ENCODE measurements around the gene BST2. TPM values are rescaled to one million over a fixed set of nuclear protein-coding genes. Genes with fewer than 3 reads are reported as not detected.

The BST2 gene
- total RNA-seq, 1 donor from 2014 or later, result not detected

DNA sequence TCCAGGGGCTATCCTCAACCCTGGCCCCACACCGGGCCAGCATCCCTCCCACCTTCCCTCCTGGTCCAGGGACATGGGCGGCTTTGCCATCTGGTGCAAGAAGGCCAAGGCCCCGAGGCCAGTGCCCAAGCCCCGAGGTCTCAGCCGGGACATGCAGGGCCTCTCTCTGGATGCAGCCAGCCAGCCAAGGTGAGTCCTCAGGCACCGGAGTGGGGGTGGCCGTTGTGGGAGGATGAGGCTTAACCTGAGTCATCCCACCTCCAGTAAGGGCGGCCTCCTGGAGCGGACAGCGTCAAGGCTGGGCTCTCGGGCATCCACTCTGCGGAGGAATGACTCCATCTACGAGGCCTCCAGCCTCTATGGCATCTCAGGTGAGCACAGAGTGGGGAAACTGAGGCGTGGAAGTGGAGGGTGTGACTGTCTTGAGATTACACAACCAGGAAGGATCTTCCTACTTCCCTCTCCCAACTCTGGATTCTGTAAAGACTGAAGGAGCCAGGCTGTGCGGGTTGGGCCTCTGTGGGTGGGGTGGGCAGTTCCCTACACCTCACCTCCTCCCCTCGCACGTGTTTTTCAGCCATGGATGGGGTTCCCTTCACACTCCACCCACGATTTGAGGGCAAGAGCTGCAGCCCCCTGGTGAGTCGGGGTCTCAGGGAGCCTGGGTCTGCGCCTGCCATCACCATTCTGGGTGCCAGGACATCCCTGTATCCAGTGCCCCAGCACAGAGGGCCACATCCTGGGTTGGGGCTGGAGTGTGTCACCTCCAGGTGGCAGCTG lies 18.2 kb upstream of the BST2 start:
- Mint-ChIP-seq H3K36me3 (ENCODE audit: low read depth) (no peaks in the 10 kb centered on the region), H3K27me3 (ENCODE audit: low read depth) (peaks cover 4% of the 10 kb centered on the region), H3K27ac (ENCODE audit: unreplicated experiment) (no peak overlapping the region), H3K4me1 (peaks cover 16% of the 10 kb centered on the region), H3K4me3 (peak overlapping the region; percentile 23), H3K9me3 (no peaks in the 10 kb centered on the region)
- no peak for DNase-seq (ENCODE audit: low read depth, low spot score)
- TF ChIP-seq, protein P1, sequence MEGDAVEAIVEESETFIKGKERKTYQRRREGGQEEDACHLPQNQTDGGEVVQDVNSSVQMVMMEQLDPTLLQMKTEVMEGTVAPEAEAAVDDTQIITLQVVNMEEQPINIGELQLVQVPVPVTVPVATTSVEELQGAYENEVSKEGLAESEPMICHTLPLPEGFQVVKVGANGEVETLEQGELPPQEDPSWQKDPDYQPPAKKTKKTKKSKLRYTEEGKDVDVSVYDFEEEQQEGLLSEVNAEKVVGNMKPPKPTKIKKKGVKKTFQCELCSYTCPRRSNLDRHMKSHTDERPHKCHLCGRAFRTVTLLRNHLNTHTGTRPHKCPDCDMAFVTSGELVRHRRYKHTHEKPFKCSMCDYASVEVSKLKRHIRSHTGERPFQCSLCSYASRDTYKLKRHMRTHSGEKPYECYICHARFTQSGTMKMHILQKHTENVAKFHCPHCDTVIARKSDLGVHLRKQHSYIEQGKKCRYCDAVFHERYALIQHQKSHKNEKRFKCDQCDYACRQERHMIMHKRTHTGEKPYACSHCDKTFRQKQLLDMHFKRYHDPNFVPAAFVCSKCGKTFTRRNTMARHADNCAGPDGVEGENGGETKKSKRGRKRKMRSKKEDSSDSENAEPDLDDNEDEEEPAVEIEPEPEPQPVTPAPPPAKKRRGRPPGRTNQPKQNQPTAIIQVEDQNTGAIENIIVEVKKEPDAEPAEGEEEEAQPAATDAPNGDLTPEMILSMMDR (conservative IDR thresholded peaks at IDR 0.05), result no peak

GRCh38 chr19:17421942-17422341 lies 16.5 kb upstream of the BST2 start:
- Mint-ChIP-seq H3K9me3 (no peaks in the 10 kb centered on the region), H3K4me3 (peak overlapping the region; percentile 81), H3K4me1 (peaks cover 16% of the 10 kb centered on the region), H3K27ac (ENCODE audit: unreplicated experiment) (no peak overlapping the region), H3K27me3 (ENCODE audit: low read depth) (peaks cover 9% of the 10 kb centered on the region), H3K36me3 (ENCODE audit: low read depth) (no peaks in the 10 kb centered on the region)
- no peak for DNase-seq (ENCODE audit: low read depth, low spot score)
- TF ChIP-seq, protein P1 (conservative IDR thresholded peaks at IDR 0.05), result no peak

DNA sequence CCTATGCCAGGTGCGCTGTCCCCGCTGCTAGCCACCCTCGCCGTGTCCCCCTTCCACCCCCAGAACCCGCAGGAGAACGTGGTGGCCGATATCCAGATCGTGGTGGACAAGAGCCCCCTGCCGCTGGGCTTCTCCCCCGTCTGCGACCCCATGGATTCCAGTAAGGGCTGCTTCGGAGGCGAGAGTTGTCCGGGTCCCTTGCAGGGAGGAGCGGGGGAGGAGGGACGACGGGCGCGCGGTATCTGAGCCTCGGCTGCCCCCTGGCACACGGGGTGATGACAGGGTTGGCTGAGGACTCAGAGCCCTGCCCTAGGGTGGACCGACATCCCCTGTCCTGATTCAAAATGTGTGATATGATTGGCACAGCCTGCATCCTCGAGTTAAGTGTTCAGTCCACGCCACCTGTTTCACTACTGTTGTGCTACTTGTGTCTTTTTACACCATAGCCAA lies 15.1 kb upstream of the BST2 start:
- TF ChIP-seq, protein P1 (conservative IDR thresholded peaks at IDR 0.05), result peak; percentile 20
- Mint-ChIP-seq H3K4me3 (peak overlapping the region; percentile 89), H3K4me1 (peaks cover 18% of the 10 kb centered on the region), H3K27me3 (ENCODE audit: low read depth) (peaks cover 18% of the 10 kb centered on the region), H3K36me3 (ENCODE audit: low read depth) (no peaks in the 10 kb centered on the region), H3K9me3 (no peaks in the 10 kb centered on the region), H3K27ac (ENCODE audit: unreplicated experiment) (peak overlapping the region; percentile 86)
- DNase-seq (ENCODE audit: low read depth, low spot score), result peak; percentile 22

DNA sequence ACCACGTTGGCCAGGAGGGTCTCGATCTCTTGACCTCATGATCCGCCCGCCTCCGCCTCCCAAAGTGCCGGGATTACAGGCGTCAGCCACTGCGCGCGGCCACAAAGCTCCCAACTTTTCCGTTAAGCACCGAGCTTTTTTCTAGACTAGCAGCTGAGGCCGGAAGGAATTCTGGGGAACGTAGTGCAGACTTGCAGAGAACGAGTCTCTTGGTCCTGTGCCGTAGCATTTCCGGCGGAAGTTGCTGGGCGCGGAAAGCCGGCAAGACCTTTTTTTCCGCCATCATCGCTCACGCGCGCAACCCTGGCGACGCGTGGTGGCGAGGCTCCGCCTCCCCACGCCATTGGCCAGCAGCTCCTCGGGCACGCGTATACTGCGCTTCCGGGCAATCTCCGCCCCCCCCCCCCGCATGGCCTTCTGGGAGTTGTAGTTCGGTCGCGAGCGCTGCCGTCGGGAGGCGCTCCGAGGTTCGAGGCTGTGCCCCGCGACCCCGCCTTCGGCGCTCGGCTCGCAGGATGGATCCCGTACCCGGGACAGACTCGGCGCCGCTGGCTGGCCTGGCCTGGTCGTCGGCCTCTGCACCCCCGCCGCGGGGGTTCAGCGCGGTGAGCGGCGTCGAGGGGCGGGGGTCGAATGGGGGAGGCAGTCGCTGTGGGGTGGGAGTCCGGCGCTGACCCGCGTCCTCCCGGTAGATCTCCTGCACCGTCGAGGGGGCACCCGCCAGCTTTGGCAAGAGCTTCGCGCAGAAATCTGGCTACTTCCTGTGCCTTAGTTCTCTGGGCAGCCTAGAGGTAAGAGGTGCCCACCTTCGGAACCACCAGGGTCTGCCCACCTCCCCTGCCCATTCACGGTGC lies 14.4 kb upstream of the BST2 start, which contains the start of gene MVB12A:
TSS of gene MVB12A (plus strand) at position 427 of the 854 bp plus-strand sequence. CDS start at position 516, 89 bp downstream.
- peak within 1 kb of the TSS; percentile 89 for H3K4me3 Mint-ChIP-seq
- TF ChIP-seq, protein P1 (conservative IDR thresholded peaks at IDR 0.05), result no peak
- DNase-seq (ENCODE audit: low read depth, low spot score), result peak; percentile 89
- H3K27me3 Mint-ChIP-seq (ENCODE audit: low read depth), result peaks cover 24% of the 10 kb centered on the region
- H3K4me1 Mint-ChIP-seq, result peaks cover 24% of the 10 kb centered on the region
- H3K27ac Mint-ChIP-seq (ENCODE audit: unreplicated experiment), result peak within 1 kb of the TSS; percentile 96
- no peaks in the 10 kb centered on the region for H3K36me3 Mint-ChIP-seq (ENCODE audit: low read depth)
- H3K9me3 Mint-ChIP-seq, result no peaks in the 10 kb centered on the region

DNA sequence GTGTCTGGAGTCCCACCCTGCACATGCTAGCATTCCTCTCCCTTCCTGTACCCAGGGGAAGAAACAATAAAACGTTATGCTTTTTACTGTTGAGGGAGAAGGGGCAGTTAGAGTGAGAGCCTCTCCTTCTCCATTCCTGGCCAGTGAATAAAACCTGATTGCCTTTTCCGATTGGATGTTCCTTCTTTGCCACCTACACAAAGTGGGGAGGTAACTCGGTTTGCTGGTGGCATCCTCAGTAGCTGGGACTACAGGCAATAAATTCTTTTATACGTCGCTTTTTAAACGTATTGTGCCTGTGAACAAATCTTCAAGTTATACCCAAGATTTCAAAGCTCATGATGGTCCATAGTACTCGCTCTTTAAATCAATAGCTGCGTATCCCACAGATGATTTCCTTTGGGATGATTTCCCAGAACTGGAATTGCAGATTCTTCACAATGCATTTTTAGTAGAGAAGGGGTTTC lies 13.8 kb upstream of the BST2 start:
- TF ChIP-seq, protein P1 (conservative IDR thresholded peaks at IDR 0.05), result no peak
- Mint-ChIP-seq H3K4me3 (peak overlapping the region; percentile 89), H3K9me3 (no peaks in the 10 kb centered on the region), H3K27me3 (ENCODE audit: low read depth) (peaks cover 25% of the 10 kb centered on the region), H3K36me3 (ENCODE audit: low read depth) (no peaks in the 10 kb centered on the region), H3K27ac (ENCODE audit: unreplicated experiment) (peak overlapping the region; percentile 96), H3K4me1 (peaks cover 24% of the 10 kb centered on the region)
- no peak for DNase-seq (ENCODE audit: low read depth, low spot score)
